Measurements from ENCODE around the gene CCDC7. TPM values are rescaled to one million over a fixed set of nuclear protein-coding genes. Genes with fewer than 3 reads are reported as not detected.

CCDC7 gene
- polyA plus RNA-seq, 1 of the 3 experiments (the other 2 are of a cell fraction), result 0.44 TPM

DNA sequence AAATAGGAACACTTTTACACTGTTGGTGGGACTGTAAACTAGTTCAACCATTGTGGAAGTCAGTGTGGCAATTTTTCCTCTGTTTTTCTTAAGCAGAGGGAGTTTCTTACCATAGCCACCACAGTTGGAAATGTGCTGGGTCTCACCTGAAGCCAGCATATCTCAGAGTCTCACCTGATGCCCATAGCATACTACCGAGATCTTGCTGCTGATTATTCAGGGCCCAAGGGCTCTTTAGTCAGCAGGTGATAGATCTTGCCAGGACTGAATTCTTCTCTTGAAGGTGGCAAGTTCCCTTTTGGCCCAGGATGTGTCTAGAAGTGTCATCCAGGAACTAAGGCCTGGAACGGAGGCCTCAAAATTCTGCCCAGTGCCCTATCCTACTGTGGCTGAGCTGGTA lies 215.4 kb downstream of the CCDC7 start:
- WGBS (ENCODE audit: low lambda C conversion rate), result 68% methylated on average over 2 of the region's 2 CpGs
- Histone ChIP-seq H3K4me3 (ENCODE audit: low read depth in 2 of 2, low read length in 1 of 2) (no peak overlapping the region), H3K9ac (no peak overlapping the region), H3K27ac (ENCODE audit: low read depth in 2 of 2, low read length in 1 of 2) (no peak overlapping the region), H3K4me1 (ENCODE audit: control insufficient read depth in 1 of 2, insufficient read depth in 2 of 2, low read depth in 1 of 2, low read length in 1 of 2) (no peaks in the 10 kb centered on the region), H4K20me1 (ENCODE audit: insufficient read depth) (no peaks in the 10 kb centered on the region), H3K27me3 (ENCODE audit: insufficient read depth) (no peaks in the 10 kb centered on the region), H3K79me2 (ENCODE audit: insufficient read depth) (no peaks in the 10 kb centered on the region), H3F3A (replicated peaks; ENCODE audit: insufficient read depth) (peaks cover 3% of the 10 kb centered on the region), H3K9me3 (no peaks in the 10 kb centered on the region), H3K9me2 (peaks cover 3% of the 10 kb centered on the region; the same call in 1 of the 2 replicates), H3K36me3 (replicated peaks in 1 of 2; ENCODE audit: control insufficient read depth in 1 of 2, insufficient read depth in 2 of 2, low read length in 1 of 2) (no peaks in the 10 kb centered on the region), H3K4me2 (no peak overlapping the region), H2AFZ (ENCODE audit: low read depth) (no peak overlapping the region)
- no peak for TF ChIP-seq NFIC (IDR thresholded peaks at IDR 0.05; ENCODE audit: borderline replicate concordance)
- TF ChIP-seq RFX5 (IDR thresholded peaks at IDR 0.05; ENCODE audit: low read length), result no peak
- no peak for TF ChIP-seq EP300 (IDR thresholded peaks at IDR 0.05; ENCODE audit: borderline replicate concordance in 1 of 2, low read depth in 1 of 2, low read length in 1 of 2)
- TF ChIP-seq ELF1 (IDR thresholded peaks at IDR 0.05), result no peak
- no peak for TF ChIP-seq JUND (IDR thresholded peaks at IDR 0.05)
- TF ChIP-seq SMC3 (IDR thresholded peaks at IDR 0.05; ENCODE audit: low read depth, low read length), result no peak
- no peak for TF ChIP-seq EZH2phosphoT487 (IDR thresholded peaks at IDR 0.05; ENCODE audit: borderline replicate concordance, low read depth)
- no peak for TF ChIP-seq FOSL2 (IDR thresholded peaks at IDR 0.05; ENCODE audit: borderline replicate concordance, low read depth)
- TF ChIP-seq, protein P1, sequence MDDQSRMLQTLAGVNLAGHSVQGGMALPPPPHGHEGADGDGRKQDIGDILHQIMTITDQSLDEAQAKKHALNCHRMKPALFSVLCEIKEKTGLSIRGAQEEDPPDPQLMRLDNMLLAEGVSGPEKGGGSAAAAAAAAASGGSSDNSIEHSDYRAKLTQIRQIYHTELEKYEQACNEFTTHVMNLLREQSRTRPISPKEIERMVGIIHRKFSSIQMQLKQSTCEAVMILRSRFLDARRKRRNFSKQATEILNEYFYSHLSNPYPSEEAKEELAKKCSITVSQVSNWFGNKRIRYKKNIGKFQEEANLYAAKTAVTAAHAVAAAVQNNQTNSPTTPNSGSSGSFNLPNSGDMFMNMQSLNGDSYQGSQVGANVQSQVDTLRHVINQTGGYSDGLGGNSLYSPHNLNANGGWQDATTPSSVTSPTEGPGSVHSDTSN (IDR thresholded peaks at IDR 0.05), result no peak
- no peak for TF ChIP-seq TEAD4 (IDR thresholded peaks at IDR 0.05; ENCODE audit: borderline replicate concordance, insufficient read depth)
- TF ChIP-seq GATA2 (CRISPR knock-in tag; IDR thresholded peaks at IDR 0.05), result no peak
- no peak for TF ChIP-seq NRF1 (IDR thresholded peaks at IDR 0.05; ENCODE audit: low read depth, low read length)
- TF ChIP-seq, protein P2, sequence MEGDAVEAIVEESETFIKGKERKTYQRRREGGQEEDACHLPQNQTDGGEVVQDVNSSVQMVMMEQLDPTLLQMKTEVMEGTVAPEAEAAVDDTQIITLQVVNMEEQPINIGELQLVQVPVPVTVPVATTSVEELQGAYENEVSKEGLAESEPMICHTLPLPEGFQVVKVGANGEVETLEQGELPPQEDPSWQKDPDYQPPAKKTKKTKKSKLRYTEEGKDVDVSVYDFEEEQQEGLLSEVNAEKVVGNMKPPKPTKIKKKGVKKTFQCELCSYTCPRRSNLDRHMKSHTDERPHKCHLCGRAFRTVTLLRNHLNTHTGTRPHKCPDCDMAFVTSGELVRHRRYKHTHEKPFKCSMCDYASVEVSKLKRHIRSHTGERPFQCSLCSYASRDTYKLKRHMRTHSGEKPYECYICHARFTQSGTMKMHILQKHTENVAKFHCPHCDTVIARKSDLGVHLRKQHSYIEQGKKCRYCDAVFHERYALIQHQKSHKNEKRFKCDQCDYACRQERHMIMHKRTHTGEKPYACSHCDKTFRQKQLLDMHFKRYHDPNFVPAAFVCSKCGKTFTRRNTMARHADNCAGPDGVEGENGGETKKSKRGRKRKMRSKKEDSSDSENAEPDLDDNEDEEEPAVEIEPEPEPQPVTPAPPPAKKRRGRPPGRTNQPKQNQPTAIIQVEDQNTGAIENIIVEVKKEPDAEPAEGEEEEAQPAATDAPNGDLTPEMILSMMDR (IDR thresholded peaks at IDR 0.05), result no peak
- no peak for TF ChIP-seq MEF2A (IDR thresholded peaks at IDR 0.05; ENCODE audit: borderline replicate concordance, low read depth)
- TF ChIP-seq, protein P3, sequence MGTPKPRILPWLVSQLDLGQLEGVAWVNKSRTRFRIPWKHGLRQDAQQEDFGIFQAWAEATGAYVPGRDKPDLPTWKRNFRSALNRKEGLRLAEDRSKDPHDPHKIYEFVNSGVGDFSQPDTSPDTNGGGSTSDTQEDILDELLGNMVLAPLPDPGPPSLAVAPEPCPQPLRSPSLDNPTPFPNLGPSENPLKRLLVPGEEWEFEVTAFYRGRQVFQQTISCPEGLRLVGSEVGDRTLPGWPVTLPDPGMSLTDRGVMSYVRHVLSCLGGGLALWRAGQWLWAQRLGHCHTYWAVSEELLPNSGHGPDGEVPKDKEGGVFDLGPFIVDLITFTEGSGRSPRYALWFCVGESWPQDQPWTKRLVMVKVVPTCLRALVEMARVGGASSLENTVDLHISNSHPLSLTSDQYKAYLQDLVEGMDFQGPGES (IDR thresholded peaks at IDR 0.05; ENCODE audit: low read depth, low read length), result no peak
- ChIA-PET CTCF (no interaction called here), POLR2A (no interaction called here)
- DNase-seq, result no peak

All from SK-N-SH (cell line).